ENCODE measurements around the gene CDK13.

DNA sequence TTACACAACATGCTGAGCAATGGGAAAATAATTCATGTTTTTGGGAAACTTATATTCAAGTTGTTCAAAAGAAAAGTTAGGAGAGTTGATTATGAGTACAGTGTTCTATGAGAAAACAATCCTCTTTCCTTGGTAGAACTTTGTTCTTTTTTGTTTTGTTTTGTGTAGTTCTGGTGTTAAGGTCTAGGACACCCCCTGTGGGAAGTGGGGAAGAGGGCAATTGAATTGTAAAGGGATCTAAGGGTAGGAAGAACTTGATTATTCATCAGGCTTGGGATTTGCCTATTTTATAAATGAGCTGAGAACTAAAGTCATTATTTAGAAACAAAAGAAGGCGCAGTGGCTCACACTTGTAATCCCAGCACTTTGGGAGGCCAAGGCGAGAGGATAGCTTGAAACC, 25.9 kb upstream of the CDK13 start:
- TF ChIP-seq, protein P1, sequence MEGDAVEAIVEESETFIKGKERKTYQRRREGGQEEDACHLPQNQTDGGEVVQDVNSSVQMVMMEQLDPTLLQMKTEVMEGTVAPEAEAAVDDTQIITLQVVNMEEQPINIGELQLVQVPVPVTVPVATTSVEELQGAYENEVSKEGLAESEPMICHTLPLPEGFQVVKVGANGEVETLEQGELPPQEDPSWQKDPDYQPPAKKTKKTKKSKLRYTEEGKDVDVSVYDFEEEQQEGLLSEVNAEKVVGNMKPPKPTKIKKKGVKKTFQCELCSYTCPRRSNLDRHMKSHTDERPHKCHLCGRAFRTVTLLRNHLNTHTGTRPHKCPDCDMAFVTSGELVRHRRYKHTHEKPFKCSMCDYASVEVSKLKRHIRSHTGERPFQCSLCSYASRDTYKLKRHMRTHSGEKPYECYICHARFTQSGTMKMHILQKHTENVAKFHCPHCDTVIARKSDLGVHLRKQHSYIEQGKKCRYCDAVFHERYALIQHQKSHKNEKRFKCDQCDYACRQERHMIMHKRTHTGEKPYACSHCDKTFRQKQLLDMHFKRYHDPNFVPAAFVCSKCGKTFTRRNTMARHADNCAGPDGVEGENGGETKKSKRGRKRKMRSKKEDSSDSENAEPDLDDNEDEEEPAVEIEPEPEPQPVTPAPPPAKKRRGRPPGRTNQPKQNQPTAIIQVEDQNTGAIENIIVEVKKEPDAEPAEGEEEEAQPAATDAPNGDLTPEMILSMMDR (IDR thresholded peaks at IDR 0.05): no peak
- TF ChIP-seq POLR2AphosphoS5 (IDR thresholded peaks at IDR 0.05; ENCODE audit: insufficient read depth in 1 of 2, low read depth in 1 of 2): no peak

All from vagina (tissue), 2 donors.